GM23338 (cell line): ENCODE data around the gene TBC1D2B. TPM values are rescaled to one million over a fixed set of nuclear protein-coding genes. Genes with fewer than 3 reads are reported as not detected.

ENCODE experiments used
- ATAC-seq: fragments of 200-7000 bp; cut with Tn5 transposase; 3 replicates; pipeline ENCODE4 v1.9.1; 2020
- DNase-seq: peaks from one replicate; pipeline ENCODE4 v3.0.0-alpha.2; 2015; ENCODE audit warnings: low spot score
- H2AFZ ChIP-seq: fragments of 200-600 bp; sonication (generic); 2 replicates; pipeline ENCODE4 v1.8.0; 2016; ENCODE audit warnings: antibody characterized with exemption, mild to moderate bottlenecking, moderate library complexity
- H3F3A ChIP-seq: fragments of 200-600 bp; sonication (generic); replicated peaks from 2 replicates; pipeline ENCODE4 v1.8.0; 2017; ENCODE audit warnings: antibody characterized with exemption, mixed run types, low read depth
- H3K27ac ChIP-seq: fragments of 200-600 bp; sonication (generic); 2 replicates; pipeline ENCODE4 v1.6.1; 2016; ENCODE audit warnings: low read depth
- H3K27me3 ChIP-seq: fragments of 200-600 bp; sonication (generic); 2 replicates; pipeline ENCODE4 v1.8.0; 2016; ENCODE audit warnings: mild to moderate bottlenecking, mixed run types, moderate library complexity; ENCODE audit not compliant: insufficient read depth
- H3K36me3 ChIP-seq: fragments of 200-600 bp; sonication (generic); 2 replicates; pipeline ENCODE4 v1.8.0; 2016; ENCODE audit warnings: mild to moderate bottlenecking; ENCODE audit not compliant: insufficient read depth
- H3K4me1 ChIP-seq: fragments of 200-600 bp; sonication (generic); 2 replicates; pipeline ENCODE4 v1.8.0; 2016; ENCODE audit warnings: mild to moderate bottlenecking, moderate library complexity; ENCODE audit not compliant: insufficient read depth
- H3K4me2 ChIP-seq: fragments of 200-600 bp; sonication (generic); 2 replicates; pipeline ENCODE4 v1.7.1; 2017; ENCODE audit warnings: mixed run types
- H3K4me3 ChIP-seq: fragments of 200-600 bp; sonication (generic); 2 replicates; pipeline ENCODE4 v1.6.1; 2016; ENCODE audit warnings: mixed run types
- H3K79me2 ChIP-seq: fragments of 200-600 bp; sonication (generic); replicated peaks from 2 replicates; pipeline ENCODE4 v1.8.0; 2017; ENCODE audit warnings: mild to moderate bottlenecking; ENCODE audit not compliant: insufficient read depth
- H3K9me2 ChIP-seq: fragments of 200-600 bp; sonication (generic); 2 replicates; pipeline ENCODE4 v1.8.0; 2017; ENCODE audit not compliant: insufficient read depth
- H4K20me1 ChIP-seq: fragments of 200-600 bp; sonication (generic); replicated peaks from 2 replicates; pipeline ENCODE4 v1.8.0; 2017; ENCODE audit warnings: mild to moderate bottlenecking; ENCODE audit not compliant: insufficient read depth
- H3K27ac Mint-ChIP-seq: 2 replicates; pipeline ENCODE4 v1.8.0; 2020; ENCODE audit warnings: inconsistent platforms, mild to moderate bottlenecking, moderate library complexity, mixed read lengths
- H3K27me3 Mint-ChIP-seq: 3 replicates; pipeline ENCODE4 v1.8.0; 2022; ENCODE audit warnings: low read depth, mild to moderate bottlenecking, moderate library complexity, mixed read lengths, inconsistent platforms; ENCODE audit not compliant: insufficient read depth, poor library complexity
- H3K36me3 Mint-ChIP-seq: 3 replicates; pipeline ENCODE4 v1.8.0; 2021; ENCODE audit warnings: low read depth, mild to moderate bottlenecking, inconsistent platforms, moderate library complexity, mixed read lengths
- H3K4me1 Mint-ChIP-seq: 3 replicates; pipeline ENCODE4 v1.8.0; 2020; ENCODE audit warnings: mild to moderate bottlenecking, inconsistent platforms, mixed read lengths
- H3K4me3 Mint-ChIP-seq: 3 replicates; pipeline ENCODE4 v1.8.0; 2021; ENCODE audit warnings: moderate library complexity, mild to moderate bottlenecking, inconsistent platforms, mixed read lengths
- H3K9me3 Mint-ChIP-seq: 3 replicates; pipeline ENCODE4 v1.8.0; 2020; ENCODE audit warnings: moderate library complexity, mild to moderate bottlenecking, inconsistent platforms, mixed read lengths
- CREB1 ChIP-seq: fragments of 250-450 bp; sonication (Bioruptor Pico); IDR thresholded peaks from 2 replicates; pipeline ENCODE4 v1.5.0; 2020; ENCODE audit warnings: low read depth, mild to moderate bottlenecking, moderate library complexity
- CTCF ChIP-seq, 2 experiments: fragments of 200-600 bp in 1 of 2; sonication (generic) in 1 of 2; conservative IDR thresholded peaks; 2 replicates each; pipeline versions ENCODE4 v1.5.1 to v1.6.1; 2016 to 2017; ENCODE audit warnings: antibody characterized with exemption in 2 of 2, low read depth in 2 of 2, mild to moderate bottlenecking in 2 of 2, moderate library complexity in 1 of 2
- ETS1 ChIP-seq: IDR thresholded peaks from 2 replicates; pipeline ENCODE4 v1.6.1; 2016; ENCODE audit warnings: antibody characterized with exemption
- EZH2 ChIP-seq: fragments of 200-600 bp; sonication (generic); IDR thresholded peaks from one replicate; pipeline ENCODE4 v1.8.0; 2017; ENCODE audit warnings: antibody characterized with exemption, mild to moderate bottlenecking, low read depth; ENCODE audit not compliant: unreplicated experiment
- EZH2phosphoT487 ChIP-seq: fragments of 200-600 bp; sonication (generic); IDR thresholded peaks from one replicate; pipeline ENCODE4 v1.8.1; 2018; ENCODE audit warnings: antibody characterized with exemption; ENCODE audit not compliant: unreplicated experiment
- JUNB ChIP-seq: IDR thresholded peaks from one replicate; pipeline ENCODE4 v1.6.1; 2016; ENCODE audit warnings: antibody characterized with exemption; ENCODE audit not compliant: unreplicated experiment
- NANOG ChIP-seq: IDR thresholded peaks from 2 replicates; pipeline ENCODE4 v1.6.1; 2016; ENCODE audit warnings: antibody characterized with exemption, borderline replicate concordance
- POLR2AphosphoS5 ChIP-seq: IDR thresholded peaks from 2 replicates; pipeline ENCODE4 v1.6.1; 2016; ENCODE audit warnings: antibody characterized with exemption, low read depth
- REST ChIP-seq: IDR thresholded peaks from one replicate; pipeline ENCODE4 v1.6.1; 2018; ENCODE audit warnings: antibody characterized with exemption; ENCODE audit not compliant: unreplicated experiment
- STAT1 ChIP-seq: IDR thresholded peaks from one replicate; pipeline ENCODE4 v1.6.1; 2016; ENCODE audit warnings: antibody characterized with exemption; ENCODE audit not compliant: unreplicated experiment
- ZNF114 ChIP-seq: fragments of 250-450 bp; sonication (Bioruptor Pico); IDR thresholded peaks from 2 replicates; pipeline ENCODE4 v1.5.0; 2020; ENCODE audit warnings: mild to moderate bottlenecking, moderate library complexity
- ZNF331 ChIP-seq: fragments of 250-450 bp; sonication (Bioruptor Pico); IDR thresholded peaks from 2 replicates; pipeline ENCODE4 v1.5.0; 2020; ENCODE audit warnings: low read depth, mild to moderate bottlenecking, moderate library complexity
- ZNF462 ChIP-seq: fragments of 250-450 bp; sonication (Bioruptor Pico); IDR thresholded peaks from 2 replicates; pipeline ENCODE4 v1.5.0; 2020; ENCODE audit warnings: mild to moderate bottlenecking, moderate library complexity
- polyA plus RNA-seq: library from polyadenylated mRNA; unstranded; fragments of >200 nt; fragmentation: Nextera tagmentation; extraction: Ambion mirVana; gene quantifications from 2 replicates; pipeline ENCODE4 v1.2.1, GENCODE V29; 2016
- total RNA-seq: library from RNA; depleted of rRNA; stranded (reverse); fragments of >200 nt; shearing (Covaris generic); gene quantifications from 2 replicates; pipeline ENCODE4 v1.2.3, GENCODE V29; 2014

The TBC1D2B gene
- total and polyA plus RNA-seq, 2 experiments from 2014 or later = 3.6 to 17.8 TPM

GRCh38 chr15:77945566-77945965 lies 131.9 kb downstream of the TBC1D2B start:
- no peak overlapping the region for H3K4me3 Mint-ChIP-seq
- H3K36me3 Mint-ChIP-seq = no peaks in the 10 kb centered on the region
- TF ChIP-seq EZH2 (no peak), CTCF (conservative IDR thresholded peaks at IDR 0.05; ENCODE audit: low read depth in 2 of 2) (no peak), POLR2AphosphoS5 (no peak), EZH2phosphoT487 (no peak), REST (no peak), CREB1 (CRISPR knock-in tag) (no peak), ZNF114 (CRISPR knock-in tag) (no peak), NANOG (no peak), ZNF462 (CRISPR knock-in tag) (no peak), STAT1 (no peak), ETS1 (no peak), JUNB (no peak), ZNF331 (no peak)
- peaks cover 22% of the 10 kb centered on the region for H3K4me1 Mint-ChIP-seq
- DNase-seq (no peak), ATAC-seq (no peak)
- H3K4me3 ChIP-seq = no peak overlapping the region
- H3K9me3 Mint-ChIP-seq = no peaks in the 10 kb centered on the region
- no peaks in the 10 kb centered on the region for H3F3A ChIP-seq
- H3K36me3 ChIP-seq = no peaks in the 10 kb centered on the region
- H3K27me3 Mint-ChIP-seq = peaks cover 19% of the 10 kb centered on the region
- H3K27ac Mint-ChIP-seq = no peak overlapping the region
- H3K27ac ChIP-seq = no peak overlapping the region
- H3K4me2 ChIP-seq = no peak overlapping the region
- no peaks in the 10 kb centered on the region for H3K27me3 ChIP-seq
- H4K20me1 ChIP-seq = no peaks in the 10 kb centered on the region
- no peak overlapping the region; the same call in 1 of the 2 replicates for H2AFZ ChIP-seq
- H3K4me1 ChIP-seq = peaks cover 3% of the 10 kb centered on the region; the same call in 1 of the 2 replicates
- no peaks in the 10 kb centered on the region for H3K79me2 ChIP-seq
- H3K9me2 ChIP-seq = no peaks in the 10 kb centered on the region
